ENCODE data around the gene CELF4.

CELF4 gene

DNA sequence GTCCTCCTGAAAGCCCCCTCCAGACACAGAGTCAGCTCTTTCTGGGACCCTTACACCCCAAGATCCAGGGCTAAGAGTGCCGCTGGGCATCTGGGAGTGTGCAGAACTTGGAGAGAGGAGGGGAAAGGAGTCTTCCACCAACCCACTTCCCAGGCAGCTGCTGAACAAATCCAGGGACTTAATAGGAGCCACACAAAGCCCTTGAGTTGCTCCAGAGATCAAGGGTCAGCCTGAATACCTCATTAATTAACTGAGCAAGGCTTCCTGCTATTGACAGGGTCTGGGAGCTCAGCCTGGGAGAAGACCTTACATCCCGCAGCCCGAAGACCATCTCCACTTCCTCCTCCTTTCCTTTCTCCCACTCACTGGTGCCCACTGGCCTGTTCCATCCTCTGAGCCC, 108.3 kb downstream of the CELF4 start:
- no peak for DNase-seq

DNA sequence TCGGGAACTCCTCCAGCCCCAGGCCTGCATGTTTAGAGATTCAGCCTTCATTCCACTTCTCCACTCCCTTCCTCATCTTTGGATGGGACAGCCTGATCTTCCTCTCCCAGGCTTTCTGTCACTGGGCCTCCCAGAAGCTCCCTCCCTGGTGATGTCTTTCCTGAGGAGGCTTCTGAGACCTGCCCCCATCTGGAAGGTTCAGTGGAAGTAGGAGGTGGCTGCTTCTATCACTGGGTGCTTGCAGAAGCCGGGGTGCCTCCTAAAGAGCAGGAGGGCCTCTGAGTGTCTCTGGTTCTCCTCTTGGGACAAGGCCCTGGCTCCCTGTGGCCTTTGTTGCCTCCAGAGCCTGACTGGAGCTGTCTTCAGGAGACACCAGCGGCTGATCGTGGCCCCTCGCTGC, 108.7 kb downstream of the CELF4 start:
- DNase-seq = no peak

DNA sequence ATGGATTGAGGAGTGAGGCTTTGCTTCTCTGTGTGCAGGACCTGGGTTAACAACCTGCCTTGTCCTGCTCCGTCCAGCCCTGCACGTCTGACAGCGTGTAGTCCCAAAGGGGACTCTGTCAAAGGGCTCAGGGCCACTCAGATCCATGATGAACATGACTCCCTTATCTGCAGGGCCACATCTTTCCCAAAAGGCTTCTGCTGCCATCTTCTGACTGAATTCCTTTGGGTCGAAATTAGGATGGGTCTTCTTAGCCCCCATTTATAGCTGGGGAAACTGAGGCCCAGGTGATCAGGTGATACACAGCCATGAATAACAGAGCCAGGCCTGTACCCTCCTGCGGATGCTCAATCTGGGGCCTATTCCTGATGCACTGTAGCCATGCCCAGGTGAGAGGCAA, 109.2 kb downstream of the CELF4 start:
- no peak for DNase-seq

DNA sequence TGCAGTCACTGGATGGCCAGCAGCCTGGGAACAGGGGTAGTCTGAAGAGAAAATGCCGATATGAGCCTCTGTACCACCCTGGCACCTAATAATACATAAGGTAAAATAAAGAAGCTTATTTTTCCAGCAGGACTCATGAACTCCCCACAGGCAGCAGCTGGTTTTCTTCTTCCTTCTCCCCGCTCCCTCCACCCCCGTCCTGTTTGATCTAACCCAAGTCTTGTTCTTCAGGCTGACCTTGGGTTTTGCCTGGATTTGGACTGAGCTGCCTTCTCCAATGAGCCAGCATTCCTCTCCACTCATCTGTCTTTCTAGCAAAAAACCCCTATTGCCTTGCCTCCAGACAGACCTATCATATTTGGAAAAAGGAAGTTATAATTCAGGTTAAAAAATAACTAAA, 111.8 kb downstream of the CELF4 start:
- DNase-seq = no peak

DNA sequence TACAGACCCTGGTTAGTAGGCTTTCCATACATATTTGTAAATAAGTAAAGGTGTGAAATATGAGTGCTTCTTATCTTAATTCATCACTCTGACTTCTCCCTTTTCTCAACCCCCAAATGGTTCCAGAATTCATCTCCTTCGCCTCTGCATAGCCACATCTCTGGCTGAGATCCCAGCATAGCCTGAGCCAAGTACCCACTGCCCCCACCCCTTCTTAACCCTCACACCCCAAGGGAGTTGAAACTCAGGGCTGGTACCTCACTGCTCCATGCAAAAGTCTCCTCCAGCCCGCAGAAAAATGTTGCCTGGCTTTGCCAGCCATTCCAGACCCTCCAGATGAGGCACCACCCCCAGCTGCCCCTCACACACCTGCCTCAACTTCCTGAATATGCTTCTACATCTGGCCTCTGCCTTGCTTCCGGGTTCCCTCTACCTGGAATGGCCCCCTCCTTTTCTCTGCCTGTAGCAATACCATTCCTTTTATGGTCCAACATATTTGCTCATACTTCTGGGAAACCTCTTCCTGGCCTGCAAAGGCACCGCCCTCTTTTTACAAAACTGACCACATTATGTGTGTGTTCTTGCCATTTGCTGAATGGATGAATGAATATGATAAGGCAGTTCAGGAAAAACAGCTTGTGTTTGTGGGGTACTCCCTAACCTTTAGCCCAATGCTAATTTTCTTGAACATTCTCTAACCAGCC, 112.8 kb downstream of the CELF4 start:
- no peak for DNase-seq

DNA sequence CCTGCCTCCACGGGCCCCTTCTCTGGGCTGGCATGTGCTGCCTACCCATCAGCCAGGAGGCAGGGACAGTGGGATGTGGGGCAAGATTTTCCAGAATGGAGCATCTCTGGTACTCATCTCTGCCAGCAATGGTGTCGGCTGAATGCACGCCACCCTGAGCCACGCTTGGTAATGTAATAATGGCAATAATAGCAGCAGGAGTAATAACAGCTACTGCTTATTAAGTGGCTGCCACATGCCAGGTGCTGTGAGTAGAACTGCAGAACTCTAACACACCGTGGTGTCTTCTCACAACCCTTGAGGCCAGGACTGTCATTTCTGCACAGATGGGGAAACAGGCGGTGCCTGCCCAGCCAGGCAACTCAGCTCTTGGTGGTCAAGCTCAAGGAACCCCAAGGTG, 113.6 kb downstream of the CELF4 start:
- DNase-seq = no peak

DNA sequence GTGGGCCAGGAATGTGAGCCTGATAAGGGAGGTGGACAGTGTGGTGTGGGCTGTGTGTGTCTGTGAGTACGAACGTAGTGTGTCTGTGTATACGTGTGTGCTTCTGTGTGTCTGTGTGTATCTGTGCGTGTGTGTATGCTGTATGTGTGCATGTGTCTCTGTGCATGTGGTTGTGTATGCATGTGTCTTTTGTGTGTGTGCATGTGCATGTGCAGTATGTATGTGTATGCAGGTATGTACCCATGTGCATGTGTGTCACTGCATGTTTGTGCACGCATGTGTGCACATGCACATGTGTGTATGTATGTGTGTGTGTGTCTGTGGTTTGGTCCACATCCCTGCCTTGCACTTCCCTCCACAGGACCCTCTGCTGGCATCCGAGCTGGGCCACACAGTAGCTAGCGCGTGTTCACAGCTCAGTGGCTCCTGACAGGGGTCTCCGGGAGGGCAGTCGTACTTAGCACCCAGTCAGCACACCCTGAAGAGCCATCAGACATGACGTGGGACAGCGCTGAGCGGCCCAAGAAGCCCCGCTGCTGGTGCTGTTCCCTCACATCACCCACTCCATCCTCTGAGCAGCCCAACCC, 114.3 kb downstream of the CELF4 start:
- no peak for DNase-seq

DNA sequence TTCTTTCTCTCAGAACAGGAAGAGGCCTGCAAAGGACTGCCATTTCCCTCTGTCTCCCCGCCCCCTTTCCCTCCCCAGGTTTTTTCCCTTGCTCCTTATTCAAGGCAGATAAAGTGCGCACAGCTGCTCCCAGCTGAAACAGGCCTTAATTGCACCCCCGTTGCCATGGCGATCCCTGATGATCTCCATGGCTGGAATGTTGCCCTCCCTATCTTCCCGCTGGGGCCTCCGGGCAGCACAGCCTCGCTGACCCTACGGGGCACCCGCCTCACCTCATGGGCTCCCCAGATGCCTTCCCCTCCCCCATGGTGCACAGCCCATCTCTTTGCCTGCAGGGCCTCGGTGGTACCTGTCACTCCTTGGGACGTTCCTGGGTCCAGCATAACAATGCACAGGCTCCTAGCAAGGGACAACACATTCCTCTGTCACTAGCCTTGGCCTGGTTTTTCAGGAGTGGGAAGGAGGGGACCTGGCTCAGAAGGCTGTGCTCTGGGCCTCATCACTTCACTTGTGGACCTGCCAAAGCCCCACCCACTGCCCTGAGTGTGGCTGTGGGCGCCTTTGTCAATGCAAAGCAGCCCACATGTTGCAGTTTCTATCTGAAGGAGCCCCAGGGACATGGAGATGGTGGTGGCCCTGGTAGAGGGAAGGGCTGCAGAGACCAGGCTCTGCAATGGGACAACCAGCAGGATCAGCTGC, 115.0 kb downstream of the CELF4 start:
- peak; percentile 74 for DNase-seq

DNA sequence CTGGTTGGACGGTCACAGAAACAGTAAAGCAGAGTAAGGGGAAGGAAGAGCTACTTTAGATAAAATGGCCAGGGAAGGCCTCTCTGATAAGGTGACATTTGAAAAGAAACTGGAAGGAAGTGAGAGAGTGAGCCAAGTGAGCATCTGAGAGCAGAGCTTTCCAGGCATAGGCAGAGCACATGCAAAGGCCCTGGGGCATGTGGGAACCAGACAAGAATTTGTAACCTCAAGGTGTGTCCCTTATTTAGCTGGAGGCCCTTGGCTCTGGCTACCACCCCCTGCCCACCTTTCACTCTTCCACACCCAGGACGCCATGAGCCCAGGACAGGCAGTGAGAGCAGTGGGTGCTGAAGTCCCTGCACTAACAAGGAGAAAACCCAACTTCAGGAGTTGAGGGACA, 116.0 kb downstream of the CELF4 start:
- no peak for DNase-seq

DNA sequence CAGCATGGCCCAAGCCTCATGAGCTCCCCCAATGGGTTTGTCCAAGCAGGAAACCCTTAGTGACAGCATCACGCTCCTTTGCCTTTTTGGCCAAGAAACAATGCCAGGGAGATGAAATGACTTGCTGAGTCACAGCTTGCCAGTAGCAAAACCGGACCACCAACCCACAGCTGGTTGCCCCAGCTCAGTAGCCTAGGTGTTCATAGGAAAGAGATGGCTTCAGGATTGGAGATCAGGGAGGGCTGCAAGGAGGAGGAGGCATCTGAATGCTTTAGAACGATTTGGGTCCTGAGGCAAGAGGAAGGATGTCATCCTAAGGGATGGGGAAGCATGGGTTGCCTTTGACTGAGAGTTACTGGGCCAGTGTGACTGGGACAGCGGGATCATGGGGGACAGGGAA, 116.7 kb downstream of the CELF4 start:
- no peak for DNase-seq

DNA sequence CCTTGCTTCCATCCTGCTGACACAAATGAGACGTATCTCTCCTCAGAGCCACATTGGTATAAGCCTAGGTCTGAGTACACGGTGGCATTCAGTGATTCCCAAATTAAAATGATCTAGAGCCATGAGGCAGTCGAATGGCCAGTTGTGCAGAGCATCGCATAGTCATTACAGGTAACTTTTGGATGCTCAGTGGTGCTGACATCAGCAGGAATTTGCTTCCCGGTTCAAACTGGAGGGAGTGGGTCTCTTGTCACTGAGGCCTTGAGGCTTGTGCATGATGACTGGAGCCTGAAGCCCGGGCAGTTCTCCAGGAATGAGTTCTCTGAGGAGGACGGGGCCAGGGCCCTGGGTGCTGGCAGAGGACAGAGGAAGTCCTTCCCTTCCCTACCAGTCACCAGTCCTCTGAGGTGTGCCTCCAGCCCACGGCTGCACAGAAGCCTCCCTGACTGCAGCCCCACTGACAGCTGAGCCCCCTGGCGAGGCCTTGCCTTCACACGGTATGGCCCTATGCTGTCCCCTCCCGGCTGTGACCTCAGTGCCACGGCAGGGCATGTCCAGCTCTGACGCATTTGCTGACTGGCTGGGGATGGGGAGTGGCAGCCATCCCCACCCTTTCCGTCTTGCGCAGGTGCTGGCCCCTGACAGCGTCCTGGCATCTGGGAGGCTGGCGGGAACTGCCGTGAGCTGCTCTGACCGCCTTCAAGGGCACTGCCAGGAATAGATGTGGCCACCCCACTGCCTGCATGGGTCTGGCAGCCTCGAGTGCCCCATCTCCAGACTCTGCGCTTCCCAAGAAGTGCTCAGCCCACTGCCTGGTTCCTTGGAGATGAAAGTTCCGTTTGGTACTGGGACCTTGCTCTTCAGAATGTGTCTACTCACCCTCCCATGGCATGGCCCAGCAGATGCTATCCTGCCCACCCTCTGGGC, 117.4 kb downstream of the CELF4 start:
- DNase-seq = no peak

DNA sequence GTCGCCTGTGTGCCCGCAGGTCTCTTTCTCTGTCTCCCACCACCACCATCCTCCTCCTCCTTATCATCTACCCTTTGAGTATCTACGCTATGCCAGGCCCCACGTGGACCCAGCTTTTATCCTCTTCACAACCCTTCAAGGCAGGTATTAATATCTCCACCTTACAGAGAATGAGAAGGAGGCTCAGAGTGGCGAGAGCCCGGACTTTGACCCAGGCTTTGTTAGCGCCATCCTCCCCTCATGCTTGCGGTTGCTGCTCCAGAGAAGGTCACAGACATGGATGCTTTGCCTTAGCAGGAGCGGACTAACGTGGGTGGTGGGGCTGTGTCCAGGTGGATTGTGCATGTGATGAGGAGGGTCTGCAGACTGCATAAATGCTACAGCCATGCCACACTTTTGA, 119.8 kb downstream of the CELF4 start:
- no peak for DNase-seq

DNA sequence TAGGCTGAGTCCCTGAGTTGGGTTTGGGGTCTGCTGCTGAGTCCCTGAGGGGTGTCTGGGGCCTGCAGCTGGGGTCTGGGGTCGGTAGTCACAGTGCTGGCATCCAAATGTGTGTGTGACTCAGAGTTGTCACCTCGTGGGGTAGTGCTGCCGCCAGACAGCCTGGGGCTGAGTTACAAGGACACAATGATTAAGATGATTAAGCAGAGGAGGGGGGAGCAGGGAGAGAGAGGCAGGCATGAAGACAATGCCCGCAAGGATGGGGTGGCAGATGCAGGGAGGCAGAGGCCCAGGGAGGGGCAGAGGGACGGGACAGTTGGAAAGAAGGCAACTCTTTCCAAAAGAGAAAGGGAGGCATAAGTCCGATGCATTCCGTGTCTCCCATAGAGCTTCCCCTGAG, 120.2 kb downstream of the CELF4 start:
- DNase-seq = no peak

DNA sequence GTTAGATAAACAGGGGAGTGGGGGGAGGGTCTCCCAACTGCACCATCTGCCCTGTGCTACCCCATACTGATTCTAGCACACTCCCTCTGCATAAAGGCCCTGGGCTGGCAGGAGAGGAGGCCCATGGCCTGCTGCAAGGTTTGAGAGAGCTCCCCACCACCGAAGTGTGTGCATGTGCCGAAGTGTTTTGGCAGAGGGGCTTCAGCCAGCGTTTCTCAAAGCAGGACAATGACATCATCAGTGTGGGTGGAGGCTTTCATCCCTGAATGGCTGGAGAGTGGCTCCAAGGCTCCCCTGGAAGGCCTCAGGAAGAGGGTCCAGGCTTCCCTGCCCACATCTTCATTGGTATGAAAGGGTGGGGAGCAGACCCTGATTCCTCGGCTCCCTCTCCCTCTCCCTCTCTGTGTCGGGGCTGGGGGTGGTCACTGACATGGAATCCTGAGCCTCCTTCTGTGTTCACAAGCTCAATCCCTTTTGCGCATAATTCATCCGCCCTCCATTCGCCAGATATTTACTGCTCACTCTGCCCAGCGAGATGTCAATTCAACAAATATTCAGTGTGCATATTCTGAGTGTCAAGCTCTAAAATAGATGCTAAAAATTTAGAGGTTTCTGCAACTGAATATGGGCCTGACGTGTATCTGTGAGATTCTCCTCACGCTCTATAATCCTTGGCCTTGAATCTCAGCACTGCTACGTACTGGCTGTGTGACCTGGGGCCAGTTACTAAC, 122.1 kb downstream of the CELF4 start:
- DNase-seq = no peak

DNA sequence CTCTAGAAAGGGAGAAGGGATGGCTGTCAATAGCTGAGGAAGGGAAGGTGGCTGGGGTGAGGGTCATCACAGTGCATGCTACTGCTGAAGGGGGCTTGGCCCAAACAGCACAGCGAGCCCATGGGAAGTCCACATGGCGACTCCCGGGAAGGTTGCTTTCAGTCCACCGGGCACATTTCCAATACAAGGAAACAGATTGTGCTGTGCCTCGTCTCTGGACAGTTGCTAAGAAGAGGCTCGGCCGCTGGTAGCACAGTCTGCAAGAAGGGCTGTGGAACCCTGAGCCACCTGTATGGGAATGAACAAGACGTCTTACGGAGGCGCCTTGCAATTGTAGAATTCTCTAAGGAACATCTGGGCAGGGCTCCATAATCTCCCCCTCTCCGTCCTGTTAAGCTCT, 123.1 kb downstream of the CELF4 start:
- DNase-seq = no peak

DNA sequence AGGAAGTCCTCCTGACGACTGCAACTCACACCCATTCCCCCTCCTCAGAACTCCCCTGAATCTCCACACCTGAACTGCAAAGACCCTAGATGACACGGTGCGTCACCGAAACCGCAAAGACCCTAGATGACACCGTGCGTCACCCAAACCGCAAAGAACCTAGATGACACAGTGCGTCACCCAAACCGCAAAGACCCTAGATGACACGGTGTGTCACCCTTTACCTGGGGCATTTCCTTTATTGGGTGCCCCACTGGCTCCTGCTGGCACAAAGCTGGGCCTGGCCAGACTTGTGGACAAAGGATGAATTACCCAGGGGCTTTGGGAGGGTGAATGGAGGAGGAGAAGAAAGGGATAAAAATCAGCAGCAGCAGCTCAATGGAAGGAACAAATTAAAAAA, 123.8 kb downstream of the CELF4 start:
- DNase-seq = peak; percentile 14

DNA sequence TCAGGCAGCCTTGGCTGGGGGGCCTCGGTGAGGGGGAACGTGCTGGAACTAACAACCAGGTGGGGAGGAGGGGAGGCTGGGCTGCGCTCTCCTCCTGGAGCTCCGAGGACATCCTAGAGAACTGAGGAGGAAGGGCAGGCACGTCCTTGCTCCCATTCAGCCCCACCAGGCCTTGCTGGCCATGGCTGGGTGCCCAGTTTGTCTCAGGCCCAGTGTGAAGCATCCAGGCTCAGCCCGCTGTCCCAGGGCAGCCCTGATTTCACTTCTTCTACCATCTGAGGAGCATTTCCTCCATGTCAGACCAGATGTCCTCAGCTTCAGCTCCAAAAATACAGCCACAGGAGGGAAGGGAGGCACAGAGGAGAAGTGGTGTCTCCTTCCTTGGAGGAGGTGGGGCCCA, 125.4 kb downstream of the CELF4 start:
- no peak for DNase-seq

DNA sequence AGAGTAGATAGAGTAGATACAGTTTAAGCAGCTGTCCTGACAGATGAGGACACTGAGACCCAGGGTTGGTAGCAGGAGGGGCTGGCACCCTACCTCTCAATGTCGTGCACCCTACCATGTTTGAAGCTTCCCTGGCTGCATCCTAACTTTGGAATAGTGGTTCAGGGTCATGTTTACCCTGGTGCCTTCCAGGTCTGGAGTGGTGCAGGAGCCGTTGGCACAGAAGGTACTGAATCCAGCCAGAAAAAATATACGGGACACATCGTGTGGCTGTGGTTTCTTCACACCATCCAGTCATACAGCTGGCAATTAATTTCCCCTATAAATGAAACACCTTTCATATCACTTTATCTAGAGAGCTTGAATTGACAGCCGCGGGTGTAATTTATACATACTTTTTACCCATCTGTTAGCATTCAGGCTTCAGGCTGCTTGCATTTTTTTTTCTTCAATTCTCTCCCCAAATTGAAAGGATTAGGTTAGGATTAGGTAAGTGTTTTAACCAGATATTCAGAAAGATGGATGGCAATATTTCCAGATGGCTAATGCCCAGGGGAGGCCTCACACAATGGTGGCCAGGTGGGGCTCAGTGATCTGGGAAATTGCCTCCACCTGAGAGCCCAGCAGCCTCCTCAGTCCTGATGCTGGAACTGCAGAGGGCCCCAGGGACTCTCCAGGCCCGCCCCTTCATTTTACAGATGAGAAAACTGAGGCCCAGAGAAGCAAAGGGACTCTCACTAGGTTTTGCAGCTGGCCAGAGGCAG, 127.0 kb downstream of the CELF4 start:
- no peak for DNase-seq

DNA sequence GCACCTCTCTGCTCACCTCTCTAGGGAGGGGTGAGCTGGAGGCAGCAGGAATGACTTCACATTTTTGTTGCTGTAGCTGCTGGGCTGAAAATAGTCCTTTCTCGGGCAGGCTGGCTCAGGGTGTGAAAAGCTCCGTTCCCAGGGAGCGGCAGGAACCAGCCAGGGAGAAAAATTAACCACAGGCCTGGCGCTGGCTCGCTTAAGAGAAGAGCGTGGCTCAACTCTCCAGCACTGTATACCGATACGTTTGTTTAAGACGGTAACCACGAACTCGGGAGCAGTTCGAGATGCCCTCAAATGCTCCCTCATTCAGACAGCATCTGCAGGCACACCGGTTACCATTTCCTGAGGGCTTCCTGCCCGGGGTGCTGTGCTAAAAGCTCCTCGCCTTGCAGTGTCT, 129.6 kb downstream of the CELF4 start:
- no peak for DNase-seq

DNA sequence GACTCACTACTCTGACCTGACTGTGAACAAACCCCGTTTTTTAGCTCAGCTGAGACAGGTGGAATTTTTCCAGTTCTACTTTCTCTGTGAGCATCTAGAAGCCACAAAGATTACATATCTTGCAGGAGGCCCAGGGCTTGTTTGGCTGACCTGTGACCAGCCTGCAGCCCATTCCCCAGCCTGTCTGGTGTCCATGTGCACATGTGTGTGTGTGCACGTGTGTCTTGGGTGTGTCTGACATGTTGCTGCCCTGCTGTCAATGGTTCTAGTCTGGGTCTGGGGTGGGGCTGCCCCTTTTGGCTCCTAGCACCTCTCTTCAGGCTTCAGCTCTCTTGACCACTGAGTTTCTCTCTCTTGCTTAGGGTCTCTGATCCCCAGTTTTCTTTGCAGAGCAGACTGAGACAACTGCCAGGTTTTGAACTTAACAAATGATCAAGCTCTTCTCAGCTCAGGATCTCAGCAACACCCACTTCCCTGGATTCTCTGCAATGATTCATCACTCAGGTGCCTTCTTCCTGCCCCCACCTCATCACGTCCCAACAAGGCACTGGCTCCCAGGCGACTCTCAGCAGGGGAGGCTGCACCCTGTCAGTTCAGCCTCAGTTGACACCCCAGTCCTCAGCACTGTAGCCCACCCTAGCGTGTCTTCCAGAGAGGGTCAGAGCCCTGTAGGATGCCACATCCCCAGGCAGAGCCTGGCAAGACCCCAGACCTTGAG, 130.3 kb downstream of the CELF4 start:
- no peak for DNase-seq

DNA sequence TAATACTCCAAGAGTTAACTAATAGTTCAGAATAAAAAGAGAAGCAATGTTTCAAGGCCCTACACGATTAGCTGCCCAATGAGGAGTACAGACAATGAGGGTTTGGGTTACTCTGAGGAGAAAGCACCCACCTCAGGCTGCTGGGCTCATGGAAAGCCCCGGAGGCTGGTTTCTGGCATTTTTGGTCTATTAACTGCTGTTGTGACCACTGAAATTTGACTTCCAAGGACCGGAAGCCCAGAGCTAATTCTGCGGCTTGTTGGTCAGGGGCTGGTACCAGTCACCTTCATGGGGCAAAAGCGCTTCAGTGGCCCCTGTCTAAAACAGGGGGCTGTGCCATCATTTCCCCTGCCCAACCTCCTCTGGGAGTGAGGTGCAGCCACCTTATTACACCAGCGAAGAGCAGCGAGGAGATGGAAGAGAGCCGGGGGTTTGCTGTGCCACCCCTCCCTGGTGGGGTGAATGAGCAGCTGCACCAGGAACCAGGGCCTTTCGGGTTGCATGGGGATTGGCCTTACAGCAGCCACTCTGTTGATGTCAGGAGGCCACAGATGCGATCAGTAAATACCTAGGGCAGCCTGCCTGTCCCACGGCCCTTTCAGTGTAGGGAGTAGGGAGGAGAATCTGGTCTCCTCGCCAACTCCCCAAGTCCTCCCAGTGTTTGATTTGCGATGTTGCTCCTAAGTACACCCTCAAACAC, 131.3 kb downstream of the CELF4 start:
- no peak for DNase-seq

Data from NCI-H748 treated with DMSO at 0.1 percent for 48 hours (cell line).